Neural cell (in vitro differentiated cells): ENCODE results near the gene CFAP221. TPM values are rescaled to one million over a fixed set of nuclear protein-coding genes. Genes with fewer than 3 reads are reported as not detected.
A peak's percentile ranks its signal among the peaks of the same experiment; 100 is the strongest.

Experiments
- H2AFZ ChIP-seq: fragments of 200-600, 300-800 bp; sonication (generic), shearing (Covaris generic); 2 replicates; pipeline ENCODE4 v1.6.0; 2014; ENCODE audit warnings: low read depth, mild to moderate bottlenecking, antibody characterized with exemption, low read length, moderate library complexity
- H3F3A ChIP-seq: fragments of 200-600 bp; shearing (Covaris generic); 2 replicates; pipeline ENCODE4 v1.6.1; 2016; ENCODE audit warnings: mild to moderate bottlenecking, moderate library complexity, mixed read lengths, antibody characterized with exemption, low read length; ENCODE audit not compliant: insufficient read depth, poor library complexity, severe bottlenecking
- H3K27ac ChIP-seq: fragments of 200-600, 300-800 bp; sonication (generic), shearing (Covaris generic); 2 replicates; pipeline ENCODE4 v1.5.1; 2014; ENCODE audit warnings: mild to moderate bottlenecking, low read length, moderate library complexity
- H3K27me3 ChIP-seq: fragments of 300-800, 200-600 bp; sonication (generic), shearing (Covaris generic); 2 replicates; pipeline ENCODE4 v1.6.0; 2014; ENCODE audit warnings: mild to moderate bottlenecking, low read depth, low read length, moderate library complexity; ENCODE audit not compliant: insufficient read depth
- H3K36me3 ChIP-seq: fragments of 300-800, 200-600 bp; sonication (generic), shearing (Covaris generic); 2 replicates; pipeline ENCODE4 v1.5.1; 2014; ENCODE audit warnings: mild to moderate bottlenecking, antibody characterized with exemption, low read length, moderate library complexity; ENCODE audit not compliant: insufficient read depth
- H3K4me2 ChIP-seq: fragments of 300-800, 200-600 bp; sonication (generic), shearing (Covaris generic); 2 replicates; pipeline ENCODE4 v1.6.0; 2014; ENCODE audit warnings: mild to moderate bottlenecking, low read length
- H3K4me3 ChIP-seq: fragments of 300-800, 200-600 bp; sonication (generic), shearing (Covaris generic); 2 replicates; pipeline ENCODE4 v1.5.1; 2014; ENCODE audit warnings: mild to moderate bottlenecking, low read length, moderate library complexity
- H3K79me2 ChIP-seq: fragments of 200-600 bp; shearing (Covaris generic); replicated peaks from 2 replicates; pipeline ENCODE4 v1.6.0; 2014; ENCODE audit warnings: mild to moderate bottlenecking, low read length, moderate library complexity; ENCODE audit not compliant: insufficient read depth
- H3K9ac ChIP-seq: fragments of 300-800, 200-600 bp; sonication (generic), shearing (Covaris generic); 2 replicates; pipeline ENCODE4 v1.6.1; 2016; ENCODE audit warnings: mild to moderate bottlenecking, low read length, mixed read lengths
- H3K9me2 ChIP-seq: fragments of 200-600 bp; shearing (Covaris generic); 2 replicates; pipeline ENCODE4 v1.6.1; 2016; ENCODE audit warnings: mild to moderate bottlenecking, low read length, mixed read lengths; ENCODE audit not compliant: insufficient read depth
- H3K9me3 ChIP-seq: fragments of 200-600, 300-800 bp; sonication (generic), shearing (Covaris generic); 2 replicates; pipeline ENCODE4 v1.6.1; 2016; ENCODE audit warnings: mild to moderate bottlenecking, mixed run types, low read length, moderate library complexity, mixed read lengths
- H4K20me1 ChIP-seq: fragments of 200-600 bp; shearing (Covaris generic); 2 replicates; pipeline ENCODE4 v1.6.1; 2016; ENCODE audit warnings: mild to moderate bottlenecking, mixed run types; ENCODE audit not compliant: insufficient read depth
- EP300 ChIP-seq: fragments of 450-650 bp; conservative IDR thresholded peaks from 2 replicates; pipeline ENCODE4 v1.6.1; 2014; ENCODE audit warnings: antibody characterized with exemption, mild to moderate bottlenecking, moderate library complexity; ENCODE audit not compliant: poor library complexity, severe bottlenecking
- EZH2 ChIP-seq: fragments of 200-600, 300-800 bp; shearing (Covaris generic), sonication (generic); IDR thresholded peaks from 2 replicates; pipeline ENCODE4 v1.6.1; 2014; ENCODE audit warnings: antibody characterized with exemption, low read length, borderline replicate concordance, mild to moderate bottlenecking; ENCODE audit not compliant: insufficient read depth, poor library complexity, severe bottlenecking
- MXI1 ChIP-seq: fragments of 450-650 bp; conservative IDR thresholded peaks from 2 replicates; pipeline ENCODE4 v1.6.1; 2014; ENCODE audit warnings: antibody characterized with exemption, mild to moderate bottlenecking; ENCODE audit not compliant: poor library complexity, severe bottlenecking
- POLR2AphosphoS5 ChIP-seq: IDR thresholded peaks from 2 replicates; pipeline ENCODE4 v1.6.1; 2012
- RAD21 ChIP-seq: fragments of 450-650 bp; conservative IDR thresholded peaks from 2 replicates; pipeline ENCODE4 v1.6.1; 2014; ENCODE audit warnings: antibody characterized with exemption, mild to moderate bottlenecking, moderate library complexity
- SMC3 ChIP-seq: fragments of 450-650 bp; conservative IDR thresholded peaks from 2 replicates; pipeline ENCODE4 v1.6.1; 2014; ENCODE audit warnings: antibody characterized with exemption, mild to moderate bottlenecking, moderate library complexity; ENCODE audit not compliant: poor library complexity
- TAF1 ChIP-seq: IDR thresholded peaks from 2 replicates; pipeline ENCODE4 v1.6.1; 2012; ENCODE audit warnings: low read depth
- polyA plus RNA-seq: library from polyadenylated mRNA; depleted of rRNA; stranded (reverse); fragments of >200 nt; gene quantifications from 2 replicates; pipeline ENCODE4 v1.2.3, GENCODE V29; 2014
- TF ChIP-seq, protein P1 (sequence below): fragments of 450-650 bp; IDR thresholded peaks from 2 replicates; pipeline ENCODE4 v1.5.1; 2014; ENCODE audit warnings: antibody characterized with exemption, mild to moderate bottlenecking, moderate library complexity; ENCODE audit not compliant: poor library complexity, severe bottlenecking
- TF ChIP-seq, protein P2 (sequence below): IDR thresholded peaks from 2 replicates; pipeline ENCODE4 v1.6.1; 2012; ENCODE audit warnings: borderline replicate concordance

The CFAP221 gene
- polyA plus RNA-seq, 1 donor from 2014 or later: 7.0 TPM

DNA sequence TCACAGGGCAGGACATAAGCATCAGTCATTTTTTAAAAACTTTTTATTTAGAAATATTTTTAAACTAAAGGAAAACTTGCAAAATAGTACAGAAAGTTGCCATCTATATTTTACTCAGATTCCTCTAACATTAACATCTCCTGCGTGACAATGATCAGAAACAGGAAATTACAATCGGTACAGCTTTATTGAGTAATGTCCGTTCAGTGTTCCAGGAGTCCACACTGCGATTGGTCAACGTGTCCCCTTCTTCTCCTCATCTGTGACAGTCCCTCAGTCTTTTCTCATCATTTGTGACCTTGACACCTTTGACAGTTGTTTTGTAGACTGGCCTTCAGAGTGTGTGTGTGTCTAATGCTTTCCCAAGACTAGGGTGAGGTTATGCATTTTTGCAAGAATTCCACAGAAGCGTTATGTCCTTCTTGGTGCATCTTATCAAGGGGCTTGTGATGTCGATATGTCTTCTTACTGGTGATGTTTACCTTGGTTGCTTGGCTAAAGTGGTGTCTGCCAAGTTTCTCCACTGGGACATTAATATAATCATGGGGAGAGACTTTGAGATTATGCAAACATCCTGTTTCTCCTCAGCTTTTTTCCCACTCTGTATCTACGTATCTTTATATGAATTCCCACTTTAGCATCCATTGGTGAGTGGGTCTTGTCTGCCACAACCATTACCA is 113.4 kb downstream of the CFAP221 start:
- H3K9ac ChIP-seq: no peak overlapping the region
- H3K4me3 ChIP-seq: no peak overlapping the region
- no peaks in the 10 kb centered on the region for H3K36me3 ChIP-seq
- H2AFZ ChIP-seq: no peak overlapping the region
- TF ChIP-seq TAF1 (no peak), EP300 (no peak), MXI1 (no peak), EZH2 (no peak), POLR2AphosphoS5 (no peak), SMC3 (no peak), RAD21 (no peak)
- TF ChIP-seq, protein P1, sequence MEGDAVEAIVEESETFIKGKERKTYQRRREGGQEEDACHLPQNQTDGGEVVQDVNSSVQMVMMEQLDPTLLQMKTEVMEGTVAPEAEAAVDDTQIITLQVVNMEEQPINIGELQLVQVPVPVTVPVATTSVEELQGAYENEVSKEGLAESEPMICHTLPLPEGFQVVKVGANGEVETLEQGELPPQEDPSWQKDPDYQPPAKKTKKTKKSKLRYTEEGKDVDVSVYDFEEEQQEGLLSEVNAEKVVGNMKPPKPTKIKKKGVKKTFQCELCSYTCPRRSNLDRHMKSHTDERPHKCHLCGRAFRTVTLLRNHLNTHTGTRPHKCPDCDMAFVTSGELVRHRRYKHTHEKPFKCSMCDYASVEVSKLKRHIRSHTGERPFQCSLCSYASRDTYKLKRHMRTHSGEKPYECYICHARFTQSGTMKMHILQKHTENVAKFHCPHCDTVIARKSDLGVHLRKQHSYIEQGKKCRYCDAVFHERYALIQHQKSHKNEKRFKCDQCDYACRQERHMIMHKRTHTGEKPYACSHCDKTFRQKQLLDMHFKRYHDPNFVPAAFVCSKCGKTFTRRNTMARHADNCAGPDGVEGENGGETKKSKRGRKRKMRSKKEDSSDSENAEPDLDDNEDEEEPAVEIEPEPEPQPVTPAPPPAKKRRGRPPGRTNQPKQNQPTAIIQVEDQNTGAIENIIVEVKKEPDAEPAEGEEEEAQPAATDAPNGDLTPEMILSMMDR: no peak
- TF ChIP-seq, protein P2, sequence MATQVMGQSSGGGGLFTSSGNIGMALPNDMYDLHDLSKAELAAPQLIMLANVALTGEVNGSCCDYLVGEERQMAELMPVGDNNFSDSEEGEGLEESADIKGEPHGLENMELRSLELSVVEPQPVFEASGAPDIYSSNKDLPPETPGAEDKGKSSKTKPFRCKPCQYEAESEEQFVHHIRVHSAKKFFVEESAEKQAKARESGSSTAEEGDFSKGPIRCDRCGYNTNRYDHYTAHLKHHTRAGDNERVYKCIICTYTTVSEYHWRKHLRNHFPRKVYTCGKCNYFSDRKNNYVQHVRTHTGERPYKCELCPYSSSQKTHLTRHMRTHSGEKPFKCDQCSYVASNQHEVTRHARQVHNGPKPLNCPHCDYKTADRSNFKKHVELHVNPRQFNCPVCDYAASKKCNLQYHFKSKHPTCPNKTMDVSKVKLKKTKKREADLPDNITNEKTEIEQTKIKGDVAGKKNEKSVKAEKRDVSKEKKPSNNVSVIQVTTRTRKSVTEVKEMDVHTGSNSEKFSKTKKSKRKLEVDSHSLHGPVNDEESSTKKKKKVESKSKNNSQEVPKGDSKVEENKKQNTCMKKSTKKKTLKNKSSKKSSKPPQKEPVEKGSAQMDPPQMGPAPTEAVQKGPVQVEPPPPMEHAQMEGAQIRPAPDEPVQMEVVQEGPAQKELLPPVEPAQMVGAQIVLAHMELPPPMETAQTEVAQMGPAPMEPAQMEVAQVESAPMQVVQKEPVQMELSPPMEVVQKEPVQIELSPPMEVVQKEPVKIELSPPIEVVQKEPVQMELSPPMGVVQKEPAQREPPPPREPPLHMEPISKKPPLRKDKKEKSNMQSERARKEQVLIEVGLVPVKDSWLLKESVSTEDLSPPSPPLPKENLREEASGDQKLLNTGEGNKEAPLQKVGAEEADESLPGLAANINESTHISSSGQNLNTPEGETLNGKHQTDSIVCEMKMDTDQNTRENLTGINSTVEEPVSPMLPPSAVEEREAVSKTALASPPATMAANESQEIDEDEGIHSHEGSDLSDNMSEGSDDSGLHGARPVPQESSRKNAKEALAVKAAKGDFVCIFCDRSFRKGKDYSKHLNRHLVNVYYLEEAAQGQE: no peak
- no peaks in the 10 kb centered on the region for H3K9me3 ChIP-seq
- no peaks in the 10 kb centered on the region for H4K20me1 ChIP-seq
- H3F3A ChIP-seq: no peaks in the 10 kb centered on the region
- no peak overlapping the region for H3K27ac ChIP-seq
- H3K9me2 ChIP-seq: no peaks in the 10 kb centered on the region
- H3K27me3 ChIP-seq: no peaks in the 10 kb centered on the region
- no peaks in the 10 kb centered on the region for H3K79me2 ChIP-seq
- H3K4me2 ChIP-seq: no peak overlapping the region

DNA sequence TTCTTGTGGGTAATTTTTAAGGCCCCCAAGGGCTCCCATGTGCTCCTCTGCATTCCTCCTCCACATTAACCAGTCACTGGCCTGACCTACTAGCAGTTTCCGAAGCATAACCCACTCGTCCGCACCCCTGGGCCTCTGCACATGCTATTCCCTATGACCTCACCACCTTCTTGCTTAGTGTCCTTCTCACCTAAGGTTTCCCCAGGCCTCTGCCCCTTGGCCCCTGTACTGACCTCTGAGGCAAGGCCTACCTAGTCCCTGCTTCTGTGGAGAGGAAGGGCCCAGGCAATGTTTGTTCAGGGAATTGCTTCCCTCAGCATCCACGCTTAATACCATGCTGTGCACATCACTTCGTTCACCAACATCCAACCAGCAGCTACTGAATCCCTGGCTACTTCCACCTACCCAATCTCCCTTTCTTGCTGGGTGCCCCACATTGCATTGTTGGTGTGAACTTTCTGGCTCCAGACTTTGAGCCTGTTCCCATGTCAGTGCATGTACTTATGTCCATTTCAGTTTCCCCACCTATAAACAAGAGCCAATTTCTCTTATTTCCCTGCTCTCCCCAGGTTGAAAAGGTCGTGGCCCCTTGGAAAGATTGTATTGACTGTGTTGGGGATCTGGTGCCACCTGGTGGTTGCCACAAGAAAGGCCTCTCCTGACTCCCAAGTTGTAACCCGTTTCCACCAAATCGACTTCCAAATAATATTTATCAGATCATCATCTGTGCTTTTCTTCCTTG is 115.5 kb downstream of the CFAP221 start:
- H3K36me3 ChIP-seq: no peaks in the 10 kb centered on the region
- no peak overlapping the region for H3K27ac ChIP-seq
- H3K9me2 ChIP-seq: no peaks in the 10 kb centered on the region
- no peak overlapping the region for H2AFZ ChIP-seq
- no peaks in the 10 kb centered on the region for H3K9me3 ChIP-seq
- no peak overlapping the region for H3K4me3 ChIP-seq
- no peaks in the 10 kb centered on the region for H3F3A ChIP-seq
- no peak overlapping the region for H3K9ac ChIP-seq
- no peak overlapping the region for H3K4me2 ChIP-seq
- no peaks in the 10 kb centered on the region for H4K20me1 ChIP-seq
- no peaks in the 10 kb centered on the region for H3K27me3 ChIP-seq
- TF ChIP-seq SMC3 (peak; percentile 66), EP300 (no peak), RAD21 (peak; percentile 56), EZH2 (no peak)
- TF ChIP-seq, protein P1: peak; percentile 59
- no peaks in the 10 kb centered on the region for H3K79me2 ChIP-seq
